Measurements from ENCODE around the gene LSP1. TPM values are rescaled to one million over a fixed set of nuclear protein-coding genes. Genes with fewer than 3 reads are reported as not detected.

LSP1 gene
- total and polyA plus RNA-seq, 2 of the 13 experiments (the other 11 are each of a cell fraction or from before 2014, with no cell fraction given): 0.59 to 1.00 TPM

DNA sequence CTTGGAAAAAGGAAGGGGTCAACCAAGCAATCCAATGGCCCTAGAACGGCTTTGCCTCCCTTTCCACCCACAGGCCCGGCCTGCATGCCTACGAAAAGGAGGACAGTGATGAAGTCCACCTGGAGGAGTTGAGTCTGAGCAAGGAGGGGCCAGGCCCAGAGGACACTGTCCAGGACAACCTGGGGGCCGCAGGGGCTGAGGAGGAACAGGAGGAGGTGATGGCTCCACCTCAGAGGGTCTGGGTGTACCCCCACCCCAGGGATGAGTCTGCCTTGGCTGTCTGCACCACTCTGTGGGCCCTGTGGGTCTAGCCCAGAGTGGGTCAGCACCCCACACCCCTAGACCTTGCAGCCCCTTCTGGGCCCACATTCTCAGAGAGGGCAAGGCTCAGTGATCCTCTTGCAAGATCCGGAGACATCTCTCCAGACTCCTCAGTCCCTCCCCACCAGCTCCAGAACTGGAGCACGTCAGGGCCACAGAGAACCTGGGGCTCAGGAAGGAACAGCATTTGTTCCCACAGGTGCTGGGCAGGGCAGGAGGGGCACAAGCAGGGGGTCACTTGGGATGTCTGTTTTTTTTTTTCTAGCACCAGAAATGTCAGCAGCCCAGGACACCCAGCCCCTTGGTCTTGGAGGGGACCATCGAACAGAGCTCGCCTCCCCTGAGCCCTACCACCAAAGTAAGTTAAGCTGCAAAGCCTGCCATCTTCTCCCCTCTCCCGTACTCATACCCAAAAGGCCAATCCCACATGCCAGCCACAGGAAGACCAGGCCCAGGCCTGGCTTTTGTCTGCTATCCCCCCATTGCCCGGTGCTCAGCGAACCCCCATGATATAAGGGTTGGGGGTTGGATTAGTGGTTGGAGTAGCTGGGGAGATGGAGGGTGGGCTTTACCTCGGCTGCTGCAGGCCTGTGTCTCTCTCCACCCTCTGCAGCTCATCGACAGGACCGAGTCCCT is 30.7 kb downstream of the LSP1 start:
- WGBS (ENCODE audit: low lambda C conversion rate): 22% methylated on average over 11 of the region's 14 CpGs
- no TSS peak for BruUV-seq (replicated peaks)
- Histone ChIP-seq H4K20me1 (ENCODE audit: insufficient read depth, low read length) (no peaks in the 10 kb centered on the region), H3K36me3 (replicated peaks in 1 of 2; ENCODE audit: control insufficient read depth in 1 of 2, insufficient read depth in 2 of 2, low read length in 2 of 2) (no peaks in the 10 kb centered on the region), H3K9me3 (ENCODE audit: low read length) (no peaks in the 10 kb centered on the region), H3K79me2 (ENCODE audit: insufficient read depth, low read length) (no peaks in the 10 kb centered on the region), H3K27me3 (ENCODE audit: control insufficient read depth in 1 of 2, insufficient read depth in 2 of 2, low read length in 2 of 2) (peaks cover 7 to 66% of the 10 kb centered on the region in 2 experiments), H3K4me1 (ENCODE audit: insufficient read depth, low read length) (peaks cover 15% of the 10 kb centered on the region; the same call in 1 of the 2 replicates), H3K27ac (ENCODE audit: extremely low read length, insufficient read depth, low read length) (no peak overlapping the region), H3K9ac (ENCODE audit: insufficient read depth, low read depth, low read length) (no peak overlapping the region), H3K4me3 (replicated peaks in 1 of 3; ENCODE audit: insufficient read depth in 1 of 3, low read depth in 2 of 3, low read length in 3 of 3) (no peak overlapping the region), H3K4me2 (ENCODE audit: low read depth, low read length) (no peak overlapping the region), H2AFZ (ENCODE audit: low read length) (no peak overlapping the region)
- TF ChIP-seq KLF9 (CRISPR knock-in tag; IDR thresholded peaks at IDR 0.05; ENCODE audit: low read depth) (no peak), STAT5B (CRISPR knock-in tag; IDR thresholded peaks at IDR 0.05) (no peak), SATB2 (CRISPR knock-in tag; IDR thresholded peaks at IDR 0.05) (no peak)
- no peak for FAIRE-seq
- CTCF ChIA-PET (ENCODE audit: low intra/inter-chr PET ratio, low total read pairs): interaction anchor here (1.4 to 7.1 kb wide), 2 partner anchors 244 to 268 kb away, joined by 5 to 108 read pairs; no protein-coding TSS in a partner anchor
- in situ Hi-C loops (cut with HindIII; ENCODE audit: extremely low pct_ligation_motif_present, low pct_unique_long_range_greater_than_20kb) (loop anchor here (5.0 kb wide), 1 partner anchor 269 kb away; no protein-coding TSS in a partner anchor), intact Hi-C loops (cut with micrococcal nuclease; ENCODE audit: unreplicated experiment) (loop anchor here (5.0 kb wide), 1 partner anchor 469 kb away; no protein-coding TSS in a partner anchor)
- POLR2A ChIA-PET: interaction anchor here (1.0 to 1.5 kb wide), 3 partner anchors 105 to 268 kb away, joined by 4 to 21 read pairs (median 5); no protein-coding TSS in a partner anchor
- no peak for DNase-seq (ENCODE audit: low spot score)
- no peak for ATAC-seq

DNA sequence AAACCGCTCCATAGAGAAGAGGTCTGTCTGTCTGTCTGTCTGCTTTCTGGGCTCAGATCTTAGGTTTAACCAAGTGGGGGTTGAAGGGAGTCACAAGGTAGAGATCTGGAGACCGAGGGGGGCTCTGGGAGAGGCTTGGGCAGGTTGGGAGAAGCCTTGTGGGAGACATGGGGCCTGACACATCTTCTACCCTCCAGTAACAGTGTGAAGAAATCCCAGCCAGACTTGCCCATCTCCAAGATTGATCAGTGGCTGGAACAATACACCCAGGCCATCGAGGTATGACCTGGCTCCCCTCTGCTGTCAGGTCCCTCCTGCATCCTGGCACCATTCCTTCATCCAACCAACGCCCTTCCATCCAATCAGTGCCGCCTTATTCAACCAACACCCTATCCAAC is 31.4 kb downstream of the LSP1 start:
- H2AFZ ChIP-seq (ENCODE audit: low read length): no peak overlapping the region
- no peak overlapping the region for H3K9ac ChIP-seq (ENCODE audit: insufficient read depth, low read depth, low read length)
- H3K4me2 ChIP-seq (ENCODE audit: low read depth, low read length): no peak overlapping the region
- H3K4me1 ChIP-seq (ENCODE audit: insufficient read depth, low read length): peaks cover 15% of the 10 kb centered on the region; the same call in 1 of the 2 replicates
- no peak for FAIRE-seq
- H3K79me2 ChIP-seq (ENCODE audit: insufficient read depth, low read length): no peaks in the 10 kb centered on the region
- no peaks in the 10 kb centered on the region for H4K20me1 ChIP-seq (ENCODE audit: insufficient read depth, low read length)
- 16% methylated on average over 4 of the region's 5 CpGs for WGBS (ENCODE audit: low lambda C conversion rate)
- H3K9me3 ChIP-seq (ENCODE audit: low read length): no peaks in the 10 kb centered on the region
- H3K27ac ChIP-seq (ENCODE audit: extremely low read length, insufficient read depth, low read length): no peak overlapping the region
- in situ Hi-C loops (cut with HindIII; ENCODE audit: extremely low pct_ligation_motif_present, low pct_unique_long_range_greater_than_20kb) (loop anchor here (5.0 kb wide), 1 partner anchor 268 kb away; no protein-coding TSS in a partner anchor), intact Hi-C loops (cut with micrococcal nuclease; ENCODE audit: unreplicated experiment) (loop anchor here (5.0 kb wide), 1 partner anchor 468 kb away; no protein-coding TSS in a partner anchor)
- no peak overlapping the region for H3K4me3 ChIP-seq (replicated peaks in 1 of 3; ENCODE audit: insufficient read depth in 1 of 3, low read depth in 2 of 3, low read length in 3 of 3)
- no TSS peak for BruUV-seq (replicated peaks)
- DNase-seq (ENCODE audit: low spot score): no peak
- H3K36me3 ChIP-seq (replicated peaks in 1 of 2; ENCODE audit: control insufficient read depth in 1 of 2, insufficient read depth in 2 of 2, low read length in 2 of 2): no peaks in the 10 kb centered on the region
- TF ChIP-seq CAMTA2 (CRISPR knock-in tag; IDR thresholded peaks at IDR 0.05; ENCODE audit: borderline replicate concordance) (no peak), ZFAT (CRISPR knock-in tag; conservative IDR thresholded peaks at IDR 0.05) (no peak), DMAP1 (CRISPR knock-in tag; IDR thresholded peaks at IDR 0.05) (no peak), ZNF747 (CRISPR knock-in tag; IDR thresholded peaks at IDR 0.05; ENCODE audit: borderline replicate concordance) (no peak), KAT8 (CRISPR knock-in tag; IDR thresholded peaks at IDR 0.05) (no peak), ZKSCAN8 (CRISPR knock-in tag; IDR thresholded peaks at IDR 0.05; ENCODE audit: borderline replicate concordance) (no peak), RFX5 (IDR thresholded peaks at IDR 0.05; ENCODE audit: low read depth, low read length) (no peak), ZNF777 (CRISPR knock-in tag; IDR thresholded peaks at IDR 0.05) (no peak)
- TF ChIP-seq, protein P1, sequence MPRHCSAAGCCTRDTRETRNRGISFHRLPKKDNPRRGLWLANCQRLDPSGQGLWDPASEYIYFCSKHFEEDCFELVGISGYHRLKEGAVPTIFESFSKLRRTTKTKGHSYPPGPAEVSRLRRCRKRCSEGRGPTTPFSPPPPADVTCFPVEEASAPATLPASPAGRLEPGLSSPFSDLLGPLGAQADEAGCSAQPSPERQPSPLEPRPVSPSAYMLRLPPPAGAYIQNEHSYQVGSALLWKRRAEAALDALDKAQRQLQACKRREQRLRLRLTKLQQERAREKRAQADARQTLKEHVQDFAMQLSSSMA (CRISPR knock-in tag; IDR thresholded peaks at IDR 0.05): no peak
- POLR2A ChIA-PET: interaction anchor here (1.0 kb wide), 1 partner anchor 268 kb away, joined by 4 read pairs; no protein-coding TSS in a partner anchor
- H3K27me3 ChIP-seq (ENCODE audit: control insufficient read depth in 1 of 2, insufficient read depth in 2 of 2, low read length in 2 of 2): peaks cover 10 to 67% of the 10 kb centered on the region in 2 experiments
- CTCF ChIA-PET (ENCODE audit: low intra/inter-chr PET ratio, low total read pairs): interaction anchor here (7.1 kb wide), 1 partner anchor 267 kb away, joined by 108 read pairs; no protein-coding TSS in a partner anchor
- no peak for ATAC-seq

All from HepG2 (cell line).